K562 (cell line): ENCODE measurements around the gene PLD1. TPM values are rescaled to one million over a fixed set of nuclear protein-coding genes. Genes with fewer than 3 reads are reported as not detected.

Experiments
- BDP1 ChIP-seq: IDR thresholded peaks from 3 replicates; pipeline ENCODE4 v1.6.1; 2011; ENCODE audit not compliant: insufficient read length, insufficient read depth
- BRF1 ChIP-seq: IDR thresholded peaks from 3 replicates; pipeline ENCODE4 v1.6.1; 2011; ENCODE audit warnings: borderline replicate concordance, mild to moderate bottlenecking; ENCODE audit not compliant: insufficient read length; ENCODE audit errors: extremely low read depth
- CBX1 ChIP-seq: sonication (generic); IDR thresholded peaks from 2 replicates; pipeline ENCODE4 v1.6.1; 2016; ENCODE audit warnings: antibody characterized with exemption, low read depth, mild to moderate bottlenecking
- CBX8 ChIP-seq: fragments of 200-600 bp; sonication (generic); IDR thresholded peaks from 2 replicates; pipeline ENCODE4 v1.6.1; 2012; ENCODE audit warnings: borderline replicate concordance, mixed run types, low read depth, mild to moderate bottlenecking, moderate library complexity, mixed read lengths, low read length, control low read depth, inconsistent platforms; ENCODE audit not compliant: poor library complexity, severe bottlenecking; ENCODE audit errors: extremely low read depth
- CHCHD3 ChIP-seq: fragments of 250-450 bp; sonication (Bioruptor Pico); IDR thresholded peaks from 2 replicates; pipeline ENCODE4 v2.1.2; 2022; ENCODE audit warnings: mild to moderate bottlenecking
- KLF1 ChIP-seq: fragments of 450-650 bp; IDR thresholded peaks from 2 replicates; pipeline ENCODE4 v1.6.1; 2016; ENCODE audit warnings: missing genetic modification characterization, missing compliant biosample characterization
- NFIC ChIP-seq: fragments of 450-650 bp; IDR thresholded peaks from 2 replicates; pipeline ENCODE4 v1.6.1; 2017; ENCODE audit warnings: mild to moderate bottlenecking, inconsistent platforms
- RBM17 ChIP-seq: fragments of 200-400 bp; formaldehyde crosslinking; IDR thresholded peaks from 2 replicates; pipeline ENCODE4 v1.6.1; 2017; ENCODE audit warnings: low read depth, mild to moderate bottlenecking, low read length, borderline replicate concordance
- SLC30A9 ChIP-seq: fragments of 250-450 bp; sonication (Bioruptor Pico); IDR thresholded peaks from 2 replicates; pipeline ENCODE4 v1.8.0; 2022; ENCODE audit warnings: mild to moderate bottlenecking, moderate library complexity
- TGIF2 ChIP-seq: sonication (generic); formaldehyde crosslinking; IDR thresholded peaks from 2 replicates; pipeline ENCODE4 v1.8.1; 2022; ENCODE audit warnings: mild to moderate bottlenecking, missing genetic modification reagents, moderate library complexity
- YY1 ChIP-seq, 3 experiments: IDR thresholded peaks; 2 replicates each; pipeline ENCODE4 v1.6.1; 2011; ENCODE audit warnings: low read length in 2 of 3, mild to moderate bottlenecking in 2 of 3, moderate library complexity in 2 of 3, borderline replicate concordance in 1 of 3, control low read depth in 1 of 3, low read depth in 1 of 3; ENCODE audit not compliant: insufficient read depth in 3 of 3, insufficient replicate concordance in 2 of 3, control insufficient read depth in 1 of 3, insufficient read length in 1 of 3; ENCODE audit errors: extremely low read depth in 1 of 3
- ZBED1 ChIP-seq: IDR thresholded peaks from 2 replicates; pipeline ENCODE4 v1.6.1; 2014
- ZNF23 ChIP-seq: fragments of 250-450 bp; sonication (Bioruptor Pico); IDR thresholded peaks from 2 replicates; pipeline ENCODE4 v1.4.0; 2020; ENCODE audit warnings: mild to moderate bottlenecking
- ZNF699 ChIP-seq: fragments of 250-450 bp; sonication (Bioruptor Pico); IDR thresholded peaks from 2 replicates; pipeline ENCODE4 v1.8.0; 2021; ENCODE audit warnings: mild to moderate bottlenecking, moderate library complexity; ENCODE audit not compliant: insufficient replicate concordance
- polyA plus RNA-seq, 8 experiments: library from polyadenylated mRNA; depleted of rRNA in 4 of 8; stranded (reverse) in 5 of 8; unstranded in 3 of 8; fragments of >200 nt; fragmentation: Nextera tagmentation in 2 of 8; fragmentation: Illumina TruSeq in 1 of 8; extraction: Ambion mirVana in 2 of 8; extraction: Trizol in 1 of 8; gene quantifications; 2 replicates each; pipeline versions ENCODE4 v1.2.1 to v1.2.3, GENCODE V29; 2011 to 2014; ENCODE audit warnings: inconsistent platforms in 1 of 8, missing spikeins in 1 of 8
- total RNA-seq, 7 experiments: library from RNA; depleted of rRNA in 6 of 7; stranded (reverse); fragments of >200 nt in 6 of 7; fragmentation: Illumina TruSeq in 2 of 7; extraction: Trizol in 2 of 7; gene quantifications; 2 replicates each; pipeline versions ENCODE4 v1.2.1 to v1.2.3, GENCODE V29; 2011 to 2021; ENCODE audit warnings: low replicate concordance in 1 of 7
- TF ChIP-seq, protein P1 (sequence below): IDR thresholded peaks from 3 replicates; pipeline ENCODE4 v1.6.1; 2011; ENCODE audit warnings: borderline replicate concordance, mild to moderate bottlenecking, moderate library complexity; ENCODE audit not compliant: insufficient read length; ENCODE audit errors: extremely low read depth
- TF ChIP-seq, protein P2 (sequence below), 2 experiments: fragments of 250-450 bp in 1 of 2; fragments of 450-650 bp in 1 of 2; sonication (Bioruptor Pico) in 1 of 2; IDR thresholded peaks; 2 replicates each; pipeline versions ENCODE4 v1.6.1 to v1.8.0; 2016 to 2021; ENCODE audit warnings: mild to moderate bottlenecking in 2 of 2, moderate library complexity in 2 of 2, missing compliant biosample characterization in 1 of 2, missing genetic modification characterization in 1 of 2
- TF ChIP-seq, protein P3 (sequence below): sonication (generic); formaldehyde crosslinking; IDR thresholded peaks from 2 replicates; pipeline ENCODE4 v1.8.0; 2022; ENCODE audit warnings: missing genetic modification reagents, mild to moderate bottlenecking, borderline replicate concordance
- TF ChIP-seq, protein P4 (sequence below): sonication (generic); formaldehyde crosslinking; IDR thresholded peaks from 2 replicates; pipeline ENCODE4 v1.8.1; 2023; ENCODE audit warnings: mild to moderate bottlenecking, missing genetic modification reagents, moderate library complexity

PLD1 gene
- total and polyA plus RNA-seq, 9 of the 15 experiments (the other 6 are each of a cell fraction or from before 2014, with no cell fraction given) = 8.4 to 26.1 (median 18.6) TPM

DNA sequence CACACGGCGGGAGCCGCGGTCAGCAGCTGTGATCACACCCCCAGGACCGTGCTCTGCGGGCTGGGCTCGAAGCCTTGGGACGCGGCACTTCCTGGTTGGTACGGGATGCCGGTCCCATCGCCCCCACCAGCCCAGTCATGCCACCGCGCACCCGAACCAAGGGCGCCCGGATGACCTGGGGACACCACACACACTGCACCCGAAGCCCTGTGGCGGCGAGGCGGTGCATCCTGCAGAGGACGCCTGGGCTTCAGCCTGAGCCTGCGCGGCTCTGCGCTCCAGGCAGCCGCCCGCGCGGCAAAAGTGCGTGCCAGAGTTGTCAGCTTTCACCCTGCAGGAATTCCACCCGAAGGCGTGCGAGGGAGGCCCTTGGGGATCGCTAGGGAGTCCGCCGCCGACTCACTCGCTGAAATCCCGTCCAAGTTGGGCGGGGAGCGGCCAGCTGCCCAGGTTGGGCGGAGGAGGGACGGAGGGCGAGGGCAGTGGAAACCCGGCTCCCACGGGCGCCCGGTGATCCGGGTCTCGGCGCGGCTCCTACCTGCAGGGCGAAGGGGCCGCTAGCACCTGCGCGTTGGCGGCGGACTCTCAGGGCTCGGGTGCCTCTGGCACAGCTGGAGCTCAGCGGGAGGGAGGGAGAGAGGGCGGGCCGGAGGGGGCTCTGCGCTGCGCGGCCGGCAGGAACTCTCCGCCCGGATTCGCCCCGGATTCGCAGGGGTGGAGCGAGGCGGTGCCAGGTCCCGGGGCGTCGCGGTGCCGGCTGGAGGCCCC, at the start of gene PLD1 (continued):
- TF ChIP-seq, protein P1, sequence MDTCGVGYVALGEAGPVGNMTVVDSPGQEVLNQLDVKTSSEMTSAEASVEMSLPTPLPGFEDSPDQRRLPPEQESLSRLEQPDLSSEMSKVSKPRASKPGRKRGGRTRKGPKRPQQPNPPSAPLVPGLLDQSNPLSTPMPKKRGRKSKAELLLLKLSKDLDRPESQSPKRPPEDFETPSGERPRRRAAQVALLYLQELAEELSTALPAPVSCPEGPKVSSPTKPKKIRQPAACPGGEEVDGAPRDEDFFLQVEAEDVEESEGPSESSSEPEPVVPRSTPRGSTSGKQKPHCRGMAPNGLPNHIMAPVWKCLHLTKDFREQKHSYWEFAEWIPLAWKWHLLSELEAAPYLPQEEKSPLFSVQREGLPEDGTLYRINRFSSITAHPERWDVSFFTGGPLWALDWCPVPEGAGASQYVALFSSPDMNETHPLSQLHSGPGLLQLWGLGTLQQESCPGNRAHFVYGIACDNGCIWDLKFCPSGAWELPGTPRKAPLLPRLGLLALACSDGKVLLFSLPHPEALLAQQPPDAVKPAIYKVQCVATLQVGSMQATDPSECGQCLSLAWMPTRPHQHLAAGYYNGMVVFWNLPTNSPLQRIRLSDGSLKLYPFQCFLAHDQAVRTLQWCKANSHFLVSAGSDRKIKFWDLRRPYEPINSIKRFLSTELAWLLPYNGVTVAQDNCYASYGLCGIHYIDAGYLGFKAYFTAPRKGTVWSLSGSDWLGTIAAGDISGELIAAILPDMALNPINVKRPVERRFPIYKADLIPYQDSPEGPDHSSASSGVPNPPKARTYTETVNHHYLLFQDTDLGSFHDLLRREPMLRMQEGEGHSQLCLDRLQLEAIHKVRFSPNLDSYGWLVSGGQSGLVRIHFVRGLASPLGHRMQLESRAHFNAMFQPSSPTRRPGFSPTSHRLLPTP = no peak
- no peak; the same call in 1 of the 2 replicates for TF ChIP-seq CBX1
- TF ChIP-seq KLF1 = no peak
- no peak for TF ChIP-seq BDP1
- no peak for TF ChIP-seq SLC30A9 (CRISPR knock-in tag)
- no peak for TF ChIP-seq CHCHD3 (CRISPR knock-in tag)
- no peak; the same call in 1 of the 2 replicates for TF ChIP-seq ZNF23 (CRISPR knock-in tag)
- no peak for TF ChIP-seq BRF1
- TF ChIP-seq TGIF2 (CRISPR knock-in tag) = 0 out of 2 replicates have a peak, but pooled peaks have one; percentile 64
- TF ChIP-seq, protein P2, sequence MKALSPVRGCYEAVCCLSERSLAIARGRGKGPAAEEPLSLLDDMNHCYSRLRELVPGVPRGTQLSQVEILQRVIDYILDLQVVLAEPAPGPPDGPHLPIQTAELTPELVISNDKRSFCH (CRISPR knock-in tag; IDR thresholded peaks at IDR 0.05) = no peak
- TF ChIP-seq, protein P2 (tag; IDR thresholded peaks at IDR 0.05) = peak; percentile 68; the same call in 1 of the 2 replicates
- peak in 1 of 3 experiments; percentile 29 for TF ChIP-seq YY1 (IDR thresholded peaks at IDR 0.05; ENCODE audit: borderline replicate concordance in 1 of 3, control insufficient read depth in 1 of 3, extremely low read depth in 1 of 3, insufficient read depth in 3 of 3, insufficient read length in 1 of 3, insufficient replicate concordance in 2 of 3, low read depth in 1 of 3, low read length in 2 of 3)
- no peak for TF ChIP-seq CBX8
- TF ChIP-seq NFIC = 0 out of 2 replicates have a peak, but pooled peaks have one; percentile 10
- no peak for TF ChIP-seq ZNF699 (CRISPR knock-in tag)
- TF ChIP-seq, protein P3, sequence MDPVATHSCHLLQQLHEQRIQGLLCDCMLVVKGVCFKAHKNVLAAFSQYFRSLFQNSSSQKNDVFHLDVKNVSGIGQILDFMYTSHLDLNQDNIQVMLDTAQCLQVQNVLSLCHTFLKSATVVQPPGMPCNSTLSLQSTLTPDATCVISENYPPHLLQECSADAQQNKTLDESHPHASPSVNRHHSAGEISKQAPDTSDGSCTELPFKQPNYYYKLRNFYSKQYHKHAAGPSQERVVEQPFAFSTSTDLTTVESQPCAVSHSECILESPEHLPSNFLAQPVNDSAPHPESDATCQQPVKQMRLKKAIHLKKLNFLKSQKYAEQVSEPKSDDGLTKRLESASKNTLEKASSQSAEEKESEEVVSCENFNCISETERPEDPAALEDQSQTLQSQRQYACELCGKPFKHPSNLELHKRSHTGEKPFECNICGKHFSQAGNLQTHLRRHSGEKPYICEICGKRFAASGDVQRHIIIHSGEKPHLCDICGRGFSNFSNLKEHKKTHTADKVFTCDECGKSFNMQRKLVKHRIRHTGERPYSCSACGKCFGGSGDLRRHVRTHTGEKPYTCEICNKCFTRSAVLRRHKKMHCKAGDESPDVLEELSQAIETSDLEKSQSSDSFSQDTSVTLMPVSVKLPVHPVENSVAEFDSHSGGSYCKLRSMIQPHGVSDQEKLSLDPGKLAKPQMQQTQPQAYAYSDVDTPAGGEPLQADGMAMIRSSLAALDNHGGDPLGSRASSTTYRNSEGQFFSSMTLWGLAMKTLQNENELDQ (CRISPR knock-in tag) = no peak
- TF ChIP-seq, protein P4, sequence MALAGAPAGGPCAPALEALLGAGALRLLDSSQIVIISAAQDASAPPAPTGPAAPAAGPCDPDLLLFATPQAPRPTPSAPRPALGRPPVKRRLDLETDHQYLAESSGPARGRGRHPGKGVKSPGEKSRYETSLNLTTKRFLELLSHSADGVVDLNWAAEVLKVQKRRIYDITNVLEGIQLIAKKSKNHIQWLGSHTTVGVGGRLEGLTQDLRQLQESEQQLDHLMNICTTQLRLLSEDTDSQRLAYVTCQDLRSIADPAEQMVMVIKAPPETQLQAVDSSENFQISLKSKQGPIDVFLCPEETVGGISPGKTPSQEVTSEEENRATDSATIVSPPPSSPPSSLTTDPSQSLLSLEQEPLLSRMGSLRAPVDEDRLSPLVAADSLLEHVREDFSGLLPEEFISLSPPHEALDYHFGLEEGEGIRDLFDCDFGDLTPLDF (CRISPR knock-in tag) = no peak; the same call in 1 of the 2 replicates
- TF ChIP-seq ZBED1 = 0 out of 2 replicates have a peak, but pooled peaks have one; percentile 44
- TF ChIP-seq RBM17 = no peak
